AG04450 (cell line): ENCODE data around the gene BGN. TPM values are rescaled to one million over a fixed set of nuclear protein-coding genes. Genes with fewer than 3 reads are reported as not detected.

Experiments used
- CTCF ChIA-PET: fragments of 300-600, 350-600 bp; formaldehyde crosslinking; extraction: SDS; loops from one replicate; lab custom pipeline; 2022; ENCODE audit warnings: antibody characterized with exemption, inconsistent platforms; lab: Charles Lee
- POLR2A ChIA-PET: fragments of 350-600 bp; formaldehyde crosslinking; extraction: SDS; loops from one replicate; lab custom pipeline; 2021; ENCODE audit warnings: antibody characterized with exemption, inconsistent platforms; lab: Yijun Ruan, JAX
- DNase-seq: peaks from one replicate; pipeline ENCODE4 v3.0.0-alpha.2; 2011; ENCODE audit warnings: low read depth, low spot score
- H3K27ac ChIP-seq: one replicate; pipeline ENCODE4 v1.5.1; 2012; ENCODE audit warnings: low read depth, low read length, control low read depth
- H3K27me3 ChIP-seq: one replicate; pipeline ENCODE4 v1.6.0; 2012; ENCODE audit warnings: low read length; ENCODE audit not compliant: control insufficient read depth, insufficient read depth
- H3K4me3 ChIP-seq: 2 replicates; pipeline ENCODE4 v1.5.1; 2011; ENCODE audit warnings: mild to moderate bottlenecking, low read depth, low read length, control low read depth
- H3K9me3 ChIP-seq: 2 replicates; pipeline ENCODE4 v1.5.1; 2012; ENCODE audit warnings: low read length; ENCODE audit not compliant: control insufficient read depth, insufficient read depth
- polyA plus RNA-seq: library from polyadenylated mRNA; depleted of rRNA; stranded (reverse); fragments of >200 nt; gene quantifications from 2 replicates; pipeline ENCODE4 v1.2.3, GENCODE V29; 2011
- TF ChIP-seq, protein P1 (sequence below): IDR thresholded peaks from 2 replicates; pipeline ENCODE4 v1.5.1; 2011; ENCODE audit warnings: low read depth, low read length, control low read depth, inconsistent platforms

Gene BGN
- polyA plus RNA-seq, 1 experiment = 97.2 TPM

DNA sequence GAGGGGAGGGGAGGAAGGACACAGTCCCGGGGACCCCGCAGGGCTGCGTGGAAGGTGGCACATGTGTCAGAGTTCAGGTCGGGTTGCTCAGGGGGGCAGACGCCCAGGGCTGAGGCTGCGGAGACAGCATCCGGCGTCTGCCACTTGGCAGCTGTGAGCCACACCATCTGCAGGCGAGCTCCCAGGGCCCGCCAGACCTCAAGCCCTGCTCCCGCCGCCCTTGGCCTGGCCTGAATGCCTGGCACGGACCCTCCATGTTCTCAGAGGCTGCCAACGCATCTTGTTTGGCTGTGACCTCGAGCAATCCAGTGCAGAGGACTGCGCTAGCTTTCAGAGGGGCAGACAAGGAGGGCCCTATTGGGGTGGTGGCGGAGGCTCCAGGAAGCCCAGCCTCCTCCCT, 5.1 kb downstream of the BGN start:
- Histone ChIP-seq H3K9me3 (no peaks in the 10 kb centered on the region), H3K27ac (no peak overlapping the region), H3K27me3 (no peaks in the 10 kb centered on the region), H3K4me3 (no peak overlapping the region)
- POLR2A ChIA-PET = no interaction called here
- DNase-seq = no peak
- CTCF ChIA-PET = no interaction called here
- TF ChIP-seq, protein P1, sequence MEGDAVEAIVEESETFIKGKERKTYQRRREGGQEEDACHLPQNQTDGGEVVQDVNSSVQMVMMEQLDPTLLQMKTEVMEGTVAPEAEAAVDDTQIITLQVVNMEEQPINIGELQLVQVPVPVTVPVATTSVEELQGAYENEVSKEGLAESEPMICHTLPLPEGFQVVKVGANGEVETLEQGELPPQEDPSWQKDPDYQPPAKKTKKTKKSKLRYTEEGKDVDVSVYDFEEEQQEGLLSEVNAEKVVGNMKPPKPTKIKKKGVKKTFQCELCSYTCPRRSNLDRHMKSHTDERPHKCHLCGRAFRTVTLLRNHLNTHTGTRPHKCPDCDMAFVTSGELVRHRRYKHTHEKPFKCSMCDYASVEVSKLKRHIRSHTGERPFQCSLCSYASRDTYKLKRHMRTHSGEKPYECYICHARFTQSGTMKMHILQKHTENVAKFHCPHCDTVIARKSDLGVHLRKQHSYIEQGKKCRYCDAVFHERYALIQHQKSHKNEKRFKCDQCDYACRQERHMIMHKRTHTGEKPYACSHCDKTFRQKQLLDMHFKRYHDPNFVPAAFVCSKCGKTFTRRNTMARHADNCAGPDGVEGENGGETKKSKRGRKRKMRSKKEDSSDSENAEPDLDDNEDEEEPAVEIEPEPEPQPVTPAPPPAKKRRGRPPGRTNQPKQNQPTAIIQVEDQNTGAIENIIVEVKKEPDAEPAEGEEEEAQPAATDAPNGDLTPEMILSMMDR = no peak

DNA sequence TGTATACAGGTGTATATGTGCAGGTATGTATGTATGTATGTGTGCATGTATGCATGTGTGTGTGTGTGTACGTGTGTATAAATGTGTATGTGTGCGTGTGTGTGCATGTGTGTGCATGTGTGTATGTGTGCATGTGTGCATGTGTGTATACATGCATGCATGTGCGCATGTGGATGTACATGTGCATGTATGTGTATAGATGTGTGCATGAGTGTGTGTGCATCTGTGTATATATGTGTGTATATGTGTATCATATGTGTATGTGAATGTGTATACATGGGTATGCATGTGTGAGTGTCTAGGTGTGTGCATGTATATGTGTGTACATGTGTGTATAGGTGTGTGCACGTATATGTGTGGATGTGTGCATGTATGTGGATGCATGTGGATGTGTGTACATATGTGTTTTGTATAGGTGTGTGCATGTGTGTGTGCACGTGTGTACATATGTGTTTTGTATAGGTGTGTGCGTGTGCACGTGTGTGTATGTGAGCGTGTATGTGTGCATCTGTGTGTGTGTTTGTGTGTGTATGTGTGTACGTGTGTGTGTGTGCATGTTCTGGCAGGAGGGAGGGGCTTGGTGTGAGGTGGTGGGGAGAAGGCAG, 6.0 kb downstream of the BGN start:
- no peak for DNase-seq
- no peak overlapping the region for H3K27ac ChIP-seq
- ChIA-PET CTCF (no interaction called here), POLR2A (no interaction called here)
- TF ChIP-seq, protein P1 = no peak
- H3K27me3 ChIP-seq = no peaks in the 10 kb centered on the region
- H3K9me3 ChIP-seq = no peaks in the 10 kb centered on the region
- no peak overlapping the region for H3K4me3 ChIP-seq

DNA sequence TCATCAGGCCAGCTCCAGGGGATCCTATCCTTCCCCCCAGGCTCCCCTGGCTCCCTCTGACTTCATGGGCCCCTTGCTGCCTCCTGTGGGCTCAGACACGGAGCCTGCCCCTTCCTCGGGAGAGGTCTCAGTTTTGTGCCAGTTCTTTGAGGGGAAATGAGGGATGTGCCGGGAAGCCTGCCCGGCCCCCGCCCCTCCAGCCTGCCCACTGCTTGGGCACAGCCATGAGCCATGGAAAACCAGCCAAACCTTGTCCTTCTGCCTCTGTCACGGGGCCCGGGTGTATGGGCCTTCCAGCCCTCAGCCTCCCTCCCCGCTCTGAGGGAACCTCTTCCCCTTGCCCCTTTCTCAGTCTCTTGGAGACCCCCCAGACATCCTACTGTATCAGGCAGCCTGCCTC, 6.8 kb downstream of the BGN start:
- no peak for DNase-seq
- Histone ChIP-seq H3K9me3 (no peaks in the 10 kb centered on the region), H3K27me3 (no peaks in the 10 kb centered on the region), H3K4me3 (no peak overlapping the region), H3K27ac (no peak overlapping the region)
- POLR2A ChIA-PET = interaction anchor here (0.6 kb wide), 1 partner anchor 40 kb away, joined by 3 read pairs; no protein-coding TSS in a partner anchor
- TF ChIP-seq, protein P1 = no peak
- CTCF ChIA-PET = no interaction called here

DNA sequence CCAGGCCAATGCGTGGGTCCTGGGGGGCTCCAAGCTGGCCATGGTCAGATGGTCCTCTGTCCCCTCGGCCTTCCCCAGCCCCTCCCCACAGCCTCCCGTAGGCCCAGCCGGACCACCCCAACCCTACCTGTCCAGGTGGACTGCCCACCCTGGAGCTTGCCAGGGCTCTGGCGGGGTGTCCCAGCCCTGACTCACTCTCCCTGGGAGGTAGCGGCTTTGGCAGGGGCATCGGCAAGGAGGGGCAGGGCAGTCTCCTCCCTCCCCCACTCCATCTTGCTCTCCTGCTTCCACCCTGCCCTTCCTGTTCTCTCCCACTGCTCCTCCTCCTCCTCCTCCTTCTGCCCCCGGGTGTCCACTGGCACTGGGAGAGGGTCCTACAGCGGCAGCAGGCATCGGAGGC, 7.4 kb downstream of the BGN start:
- Histone ChIP-seq H3K9me3 (no peaks in the 10 kb centered on the region), H3K27me3 (no peaks in the 10 kb centered on the region), H3K4me3 (no peak overlapping the region), H3K27ac (no peak overlapping the region)
- TF ChIP-seq, protein P1 = no peak
- no peak for DNase-seq
- ChIA-PET CTCF (interaction anchor here (1.1 to 1.5 kb wide), 2 partner anchors 41 to 58 kb away, joined by 3 to 4 read pairs; no protein-coding TSS in a partner anchor), POLR2A (no interaction called here)

DNA sequence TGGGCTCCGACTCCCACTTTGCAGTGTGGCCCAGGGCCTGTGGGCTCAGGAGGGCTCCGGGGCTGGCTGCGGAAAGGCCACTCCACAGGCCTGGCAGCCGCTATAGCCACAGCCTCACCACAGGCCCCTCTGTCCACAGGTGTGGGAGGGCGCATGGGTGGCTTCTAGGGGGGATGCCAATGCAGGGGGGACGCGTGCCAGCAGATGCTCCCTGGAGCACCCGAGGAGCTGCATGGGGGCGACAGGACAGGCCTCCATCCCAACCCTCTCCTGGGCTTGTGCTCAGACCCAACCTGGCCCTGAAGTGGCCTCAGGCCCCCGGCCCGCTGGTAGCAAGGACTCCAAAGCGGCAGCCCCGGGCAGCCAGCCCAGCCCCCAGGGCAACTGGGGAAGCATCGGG, 8.0 kb downstream of the BGN start:
- TF ChIP-seq, protein P1 = no peak
- H3K9me3 ChIP-seq = no peaks in the 10 kb centered on the region
- H3K4me3 ChIP-seq = no peak overlapping the region
- no peak overlapping the region for H3K27ac ChIP-seq
- no peaks in the 10 kb centered on the region for H3K27me3 ChIP-seq
- no peak for DNase-seq
- POLR2A ChIA-PET = no interaction called here
- CTCF ChIA-PET = interaction anchor here (1.1 to 1.5 kb wide), 2 partner anchors 42 to 58 kb away, joined by 3 to 4 read pairs; no protein-coding TSS in a partner anchor
